SIG-M5 (cell line): ENCODE results near the gene SLC19A1.
"Not testable (repeated sequence)": the region's sequence is repeated elsewhere in the genome, so short reads cannot be mapped to it uniquely, and the experiment has no call there.

Experiments used
- DNase-seq: peaks from one replicate; lab custom pipeline; 2025; lab: John Stamatoyannopoulos, UW

Gene SLC19A1

DNA sequence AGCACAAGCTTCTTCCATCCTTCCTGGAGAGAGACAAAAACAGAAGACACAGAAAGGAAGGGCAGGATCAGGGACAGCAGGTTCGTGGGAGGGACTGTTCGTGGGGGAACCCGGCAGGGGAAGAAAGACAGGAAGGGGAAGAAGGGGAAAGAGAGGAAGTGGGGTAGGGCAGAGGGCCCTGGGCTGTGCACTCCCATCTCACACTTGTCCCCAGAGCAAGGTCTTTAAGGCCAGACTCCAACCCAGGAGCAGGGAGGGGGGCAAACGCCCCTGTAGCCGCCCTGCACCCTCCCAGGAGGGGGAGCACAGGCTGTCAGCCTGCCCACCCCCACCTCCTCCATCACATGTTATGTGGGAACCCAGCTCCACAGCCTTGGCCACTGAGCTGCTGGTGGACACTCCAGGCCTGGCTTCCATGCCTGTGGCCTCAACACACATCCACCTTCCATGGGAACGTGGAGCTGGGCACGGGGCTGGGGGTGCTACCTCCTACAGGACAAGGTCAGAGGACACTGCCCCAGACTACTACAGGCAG is 9.3 kb downstream of the SLC19A1 start:
- no peak for DNase-seq

DNA sequence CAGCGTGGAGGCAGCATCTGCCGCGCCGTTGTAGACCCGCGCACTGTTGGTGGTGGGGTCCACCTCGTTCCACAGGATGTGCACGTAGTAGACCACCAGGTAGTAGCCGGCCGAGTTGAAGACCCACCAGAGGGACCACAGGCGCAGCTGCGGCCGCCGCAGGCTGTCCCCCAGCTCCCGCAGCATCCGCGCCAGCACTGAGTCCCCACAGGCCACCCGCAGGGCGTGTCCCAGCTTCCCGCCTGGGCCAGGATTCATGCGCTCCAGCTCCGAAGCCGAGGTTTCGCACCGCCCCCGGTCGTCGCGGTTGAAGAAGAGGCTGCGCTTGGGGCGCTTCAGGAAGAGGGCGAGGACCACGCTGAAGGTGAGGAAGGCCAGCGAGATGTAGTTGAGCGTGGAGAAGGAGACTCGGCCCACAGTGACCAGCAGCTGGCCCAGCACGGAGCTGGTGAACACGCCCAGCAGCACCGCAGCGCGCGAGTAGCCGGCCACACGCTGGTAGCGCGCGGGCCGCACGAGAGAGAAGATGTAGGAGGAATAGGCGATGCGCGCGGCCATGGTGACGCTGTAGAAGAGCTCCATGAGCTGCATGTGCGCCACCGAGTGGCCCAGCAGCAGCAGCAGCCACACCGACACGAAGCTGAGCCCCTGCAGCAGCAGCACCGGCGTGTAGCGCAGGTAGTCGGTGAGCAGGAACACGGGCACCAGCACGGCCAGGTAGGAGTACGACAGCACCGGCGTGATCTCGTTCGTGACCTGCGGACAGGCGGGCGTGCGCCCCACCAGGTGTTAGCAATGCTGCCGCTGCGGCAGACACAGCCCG is 10.6 kb downstream of the SLC19A1 start:
- no peak for DNase-seq

- DNase-seq = not testable (repeated sequence)
Measured at GRCh38 chr21:45531114-45531392, 11.2 kb downstream of the SLC19A1 start.

GRCh38 chr21:45530423-45531113 is 11.7 kb downstream of the SLC19A1 start:
- DNase-seq = no peak

- DNase-seq = no peak
Measured at GRCh38 chr21:45529785-45530422, 12.3 kb downstream of the SLC19A1 start.

DNA sequence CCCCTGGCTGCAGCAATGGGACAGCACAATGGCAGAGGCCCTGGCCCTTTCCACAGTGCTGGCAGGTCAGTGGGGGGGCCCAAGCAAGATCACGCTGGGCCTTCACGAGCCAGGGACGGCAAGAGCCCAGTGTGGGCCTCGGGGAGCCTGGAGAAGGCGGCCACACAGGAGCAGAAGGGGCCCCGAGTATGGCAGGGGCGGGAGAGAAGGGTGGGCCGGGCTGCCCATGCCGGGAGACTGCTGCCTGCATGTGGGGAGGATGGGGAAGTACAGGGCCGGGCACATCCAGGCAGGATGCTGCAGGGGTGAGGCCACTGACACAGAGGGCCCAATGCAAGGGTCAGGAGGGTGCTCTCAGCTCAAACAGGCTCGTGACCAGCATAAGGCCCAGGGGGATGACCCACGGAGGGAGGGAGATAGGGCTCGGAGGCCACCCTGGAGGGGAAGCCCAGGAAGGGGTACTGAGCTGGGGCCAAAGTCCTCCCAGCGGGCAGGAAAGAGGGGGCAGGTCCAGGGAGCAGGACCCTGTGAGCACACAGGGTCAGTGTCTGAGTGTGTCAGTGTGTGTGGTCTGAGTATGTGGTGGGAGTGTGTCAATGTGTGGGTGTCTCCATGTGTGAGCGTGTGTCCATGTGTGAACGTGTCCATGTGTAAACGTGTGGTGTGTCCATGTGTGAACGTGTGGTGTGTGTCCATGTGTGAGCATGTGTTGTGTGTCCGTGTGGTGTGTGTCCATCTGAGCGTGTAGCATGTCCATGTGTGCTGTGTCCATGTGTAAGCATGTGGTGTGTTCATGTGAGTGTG is 13.1 kb downstream of the SLC19A1 start:
- DNase-seq = no peak

DNA sequence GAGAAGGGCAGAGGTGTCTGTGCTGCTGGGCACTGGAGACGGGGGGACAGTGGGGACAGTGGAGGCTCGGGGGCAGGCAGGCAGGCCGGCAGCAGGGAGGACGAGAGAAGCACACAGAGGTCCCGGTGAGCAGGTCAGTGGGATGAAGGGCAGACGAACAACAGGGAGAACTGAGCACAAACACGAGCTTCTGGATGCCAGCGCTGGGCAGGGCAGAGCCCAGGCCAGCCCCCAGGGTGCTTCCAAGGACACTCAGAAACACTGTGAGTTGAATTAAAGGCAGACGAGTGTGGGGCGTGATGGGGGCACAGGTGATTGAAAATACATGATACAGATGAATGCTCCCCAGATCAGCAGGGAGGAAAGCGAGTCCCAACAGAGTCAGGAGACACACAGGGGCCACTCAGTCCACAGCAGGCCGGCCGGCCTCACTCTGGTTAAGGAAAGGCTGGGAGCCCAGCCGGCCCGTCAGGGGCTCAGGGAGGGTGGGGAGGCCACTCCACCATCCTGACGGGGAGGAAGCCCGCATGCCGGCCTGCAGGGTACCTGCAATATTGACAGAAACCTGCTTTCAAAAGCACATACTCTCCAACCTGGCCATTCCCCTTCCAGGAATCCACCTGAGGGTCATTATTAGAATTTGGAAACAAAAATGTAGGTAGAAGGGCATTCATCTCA is 14.1 kb downstream of the SLC19A1 start:
- no peak for DNase-seq

- not testable (repeated sequence) for DNase-seq
Measured at GRCh38 chr21:45527151-45527999, 14.9 kb downstream of the SLC19A1 start.

- DNase-seq = no peak
Measured at GRCh38 chr21:45525910-45526306, 16.3 kb downstream of the SLC19A1 start.

GRCh38 chr21:45525153-45525909 is 16.9 kb downstream of the SLC19A1 start:
- DNase-seq = no peak

DNA sequence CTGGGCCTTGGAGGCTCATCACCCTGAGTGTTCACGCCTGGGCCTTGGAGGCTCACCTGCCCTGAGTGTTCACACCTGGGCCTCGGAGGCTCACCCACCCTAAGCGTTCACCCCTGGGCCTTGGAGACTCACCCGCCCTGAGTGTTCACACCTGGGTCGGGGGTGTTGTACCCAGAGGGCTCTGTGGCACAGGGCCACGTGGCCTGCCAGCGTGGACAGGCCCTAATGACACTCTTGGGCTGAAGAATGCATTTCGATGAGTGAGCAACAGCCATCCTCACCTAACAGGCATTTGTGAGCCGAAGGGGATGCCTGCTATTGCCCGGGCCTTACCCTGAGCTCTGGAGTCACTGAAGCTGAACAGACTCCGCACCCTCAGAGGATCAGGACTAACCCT is 17.5 kb downstream of the SLC19A1 start:
- no peak for DNase-seq

GRCh38 chr21:45523411-45524101 is 18.7 kb downstream of the SLC19A1 start:
- DNase-seq = no peak

DNA sequence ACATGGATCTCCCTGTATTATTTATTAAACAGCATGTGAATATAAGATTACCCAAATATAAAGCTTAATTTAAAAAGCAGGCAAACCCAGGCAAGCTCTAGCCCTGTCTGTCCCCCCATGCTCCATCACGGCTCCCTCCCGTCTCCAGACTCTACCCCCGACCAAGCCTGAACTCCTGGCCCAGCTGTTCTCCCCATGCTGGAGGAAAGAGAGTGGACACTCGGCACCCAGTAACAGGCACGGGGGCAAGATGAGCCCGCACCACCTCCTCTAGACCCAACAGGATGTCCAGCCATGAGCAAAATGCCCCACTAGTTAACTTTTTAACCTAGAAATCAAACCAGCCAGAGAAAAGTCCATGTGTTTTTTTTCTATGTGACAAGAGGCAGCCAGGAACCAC is 19.3 kb downstream of the SLC19A1 start:
- no peak for DNase-seq

DNA sequence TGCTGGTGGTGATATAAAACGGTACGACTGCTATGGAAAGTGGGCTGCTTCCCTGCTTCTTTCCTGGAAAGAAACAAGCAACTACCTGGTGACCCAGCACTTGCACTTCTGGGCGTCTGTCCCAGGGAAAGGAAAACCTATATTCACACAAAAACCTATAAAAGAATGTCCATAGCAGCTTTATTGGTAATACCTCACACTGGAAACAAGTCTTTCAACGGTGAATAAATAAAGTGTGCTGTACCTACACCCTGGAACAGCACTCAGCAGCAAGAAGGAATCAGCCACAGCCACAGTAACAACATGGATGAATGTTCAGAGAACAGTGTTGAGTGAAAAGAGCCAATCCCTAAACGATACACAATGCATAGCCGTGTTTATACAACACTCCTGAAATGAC is 19.9 kb downstream of the SLC19A1 start:
- no peak for DNase-seq

- no peak for DNase-seq
Measured at GRCh38 chr21:45521241-45521640, 21.0 kb downstream of the SLC19A1 start.

DNA sequence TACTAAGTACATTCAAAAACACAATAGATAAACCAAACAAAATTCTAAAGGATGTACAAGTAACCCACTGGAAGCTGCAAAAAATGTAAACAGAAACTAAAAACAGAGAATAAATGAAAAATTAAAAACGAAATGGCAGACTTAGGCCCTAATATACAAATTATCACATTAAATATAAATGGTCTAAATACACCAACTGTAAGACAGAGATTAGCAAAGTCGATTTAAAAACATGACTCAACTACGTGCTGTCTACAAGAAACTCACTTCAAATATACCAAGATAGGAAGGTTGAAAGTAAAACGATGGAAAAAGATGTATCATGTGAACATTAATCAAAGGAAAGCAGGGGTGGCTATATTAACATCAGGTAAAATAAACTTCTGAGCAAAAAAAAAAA is 23.1 kb downstream of the SLC19A1 start:
- no peak for DNase-seq

DNA sequence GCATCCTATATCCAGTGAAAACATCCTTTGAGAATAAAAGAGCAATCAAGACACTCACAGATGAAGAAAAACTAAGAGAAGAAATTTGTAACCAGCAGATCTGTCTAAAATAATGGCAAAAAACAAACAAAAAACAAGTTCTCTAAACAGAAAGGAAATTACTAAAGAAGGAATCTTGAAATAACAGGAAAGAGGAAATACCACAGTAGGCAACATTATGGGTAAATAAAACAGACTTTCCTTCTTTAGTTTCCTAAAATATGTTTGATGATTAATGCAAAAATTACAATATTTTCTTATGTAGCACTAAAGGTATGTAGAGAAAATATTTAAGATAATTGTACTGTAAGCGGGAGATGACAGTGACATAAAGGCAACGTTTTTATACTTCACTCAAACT is 23.5 kb downstream of the SLC19A1 start:
- DNase-seq = no peak

DNA sequence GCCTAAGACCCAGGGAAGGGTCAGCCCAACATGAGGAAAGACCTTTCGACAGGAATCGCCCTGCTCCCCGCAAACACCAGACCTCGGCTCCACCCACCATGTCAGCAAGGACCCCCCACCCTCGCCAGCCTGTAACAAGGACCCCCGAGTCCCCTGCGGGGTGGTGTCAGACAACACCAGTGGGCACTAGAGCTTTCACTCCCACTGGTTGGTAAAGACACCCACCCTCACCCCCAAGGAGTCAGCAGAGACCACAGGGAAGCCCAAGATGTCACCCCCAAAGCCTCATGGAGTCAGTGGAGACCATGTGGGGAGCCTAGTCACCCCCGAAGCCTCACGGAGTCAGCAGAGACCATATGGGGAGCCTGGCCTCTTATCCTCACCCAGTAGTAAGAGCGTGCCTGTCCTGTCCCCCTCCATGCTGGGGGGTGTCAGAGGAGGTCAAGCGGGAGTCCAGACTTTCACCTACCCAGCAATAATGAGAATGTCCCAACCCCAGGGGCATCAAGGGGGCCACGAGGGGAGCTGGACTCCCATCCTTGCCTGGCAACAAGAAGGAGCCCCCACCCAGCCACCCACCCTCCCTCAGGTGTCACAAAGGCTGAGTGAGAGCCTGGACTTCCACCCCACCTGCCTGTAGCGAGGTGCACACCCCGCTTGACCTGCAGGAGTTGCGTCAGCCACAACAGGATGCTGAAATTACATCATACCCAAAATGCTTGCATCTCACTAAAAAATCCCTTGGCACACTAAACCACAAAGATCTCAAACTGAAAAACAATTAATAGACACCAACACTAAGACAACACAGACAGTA is 24.8 kb downstream of the SLC19A1 start:
- no peak for DNase-seq
